Measurements from ENCODE around the gene ABCC4.

The ABCC4 gene

GRCh38 chr13:95030821-95031343 lies 270.4 kb downstream of the ABCC4 start:
- DNase-seq, result no peak

- DNase-seq, result no peak
These were observed 273.6 kb downstream of the ABCC4 start for GRCh38 chr13:95027638-95028037.

- no peak for DNase-seq
These were observed 276.1 kb downstream of the ABCC4 start for GRCh38 chr13:95025116-95025515.

- DNase-seq, result no peak
These were observed 277.8 kb downstream of the ABCC4 start for GRCh38 chr13:95023405-95023804.

- DNase-seq, result no peak
These were observed 280.8 kb downstream of the ABCC4 start for GRCh38 chr13:95020298-95020987.

GRCh38 chr13:95019886-95020285 lies 281.4 kb downstream of the ABCC4 start:
- DNase-seq, result no peak

- no peak for DNase-seq
These were observed 293.9 kb downstream of the ABCC4 start for GRCh38 chr13:95007322-95007721.

GRCh38 chr13:95005300-95005699 lies 296.0 kb downstream of the ABCC4 start:
- no peak for DNase-seq

GRCh38 chr13:95003019-95003813 lies 298.0 kb downstream of the ABCC4 start:
- DNase-seq, result no peak

- no peak for DNase-seq
These were observed 299.1 kb downstream of the ABCC4 start for GRCh38 chr13:95002126-95002525.

- DNase-seq, result no peak
These were observed 301.4 kb downstream of the ABCC4 start for GRCh38 chr13:94999871-95000270.

GRCh38 chr13:94997126-94997525 lies 304.1 kb downstream of the ABCC4 start:
- DNase-seq, result no peak

GRCh38 chr13:94996445-94996844 lies 304.8 kb downstream of the ABCC4 start:
- DNase-seq, result no peak

GRCh38 chr13:94994506-94994905 lies 306.7 kb downstream of the ABCC4 start:
- DNase-seq, result no peak

- DNase-seq, result no peak
These were observed 307.6 kb downstream of the ABCC4 start for GRCh38 chr13:94993616-94994015.

- no peak for DNase-seq
These were observed 309.0 kb downstream of the ABCC4 start for GRCh38 chr13:94992036-94992960.

- DNase-seq, result no peak
These were observed 312.6 kb downstream of the ABCC4 start for GRCh38 chr13:94988654-94989053.

GRCh38 chr13:94987869-94988268 lies 313.4 kb downstream of the ABCC4 start:
- DNase-seq, result no peak

- no peak for DNase-seq
These were observed 314.2 kb downstream of the ABCC4 start for GRCh38 chr13:94987081-94987480.

- no peak for DNase-seq
These were observed 316.3 kb downstream of the ABCC4 start for GRCh38 chr13:94984958-94985357.

GRCh38 chr13:94978516-94978915 lies 322.7 kb downstream of the ABCC4 start:
- no peak for DNase-seq

- DNase-seq, result no peak
These were observed 327.0 kb downstream of the ABCC4 start for GRCh38 chr13:94974015-94974951.

All from NCI-H446 treated with DMSO at 0.1 percent for 48 hours (cell line).